Kasumi-1 (cell line): ENCODE data around the gene GLYATL1.
"Not testable (repeated sequence)": the region's sequence is repeated elsewhere in the genome, so short reads cannot be mapped to it uniquely, and the experiment has no call there.

ENCODE experiments used
- DNase-seq, 2 experiments: peaks; one replicate each; lab custom pipeline; 2025; lab: John Stamatoyannopoulos, UW

The GLYATL1 gene

DNA sequence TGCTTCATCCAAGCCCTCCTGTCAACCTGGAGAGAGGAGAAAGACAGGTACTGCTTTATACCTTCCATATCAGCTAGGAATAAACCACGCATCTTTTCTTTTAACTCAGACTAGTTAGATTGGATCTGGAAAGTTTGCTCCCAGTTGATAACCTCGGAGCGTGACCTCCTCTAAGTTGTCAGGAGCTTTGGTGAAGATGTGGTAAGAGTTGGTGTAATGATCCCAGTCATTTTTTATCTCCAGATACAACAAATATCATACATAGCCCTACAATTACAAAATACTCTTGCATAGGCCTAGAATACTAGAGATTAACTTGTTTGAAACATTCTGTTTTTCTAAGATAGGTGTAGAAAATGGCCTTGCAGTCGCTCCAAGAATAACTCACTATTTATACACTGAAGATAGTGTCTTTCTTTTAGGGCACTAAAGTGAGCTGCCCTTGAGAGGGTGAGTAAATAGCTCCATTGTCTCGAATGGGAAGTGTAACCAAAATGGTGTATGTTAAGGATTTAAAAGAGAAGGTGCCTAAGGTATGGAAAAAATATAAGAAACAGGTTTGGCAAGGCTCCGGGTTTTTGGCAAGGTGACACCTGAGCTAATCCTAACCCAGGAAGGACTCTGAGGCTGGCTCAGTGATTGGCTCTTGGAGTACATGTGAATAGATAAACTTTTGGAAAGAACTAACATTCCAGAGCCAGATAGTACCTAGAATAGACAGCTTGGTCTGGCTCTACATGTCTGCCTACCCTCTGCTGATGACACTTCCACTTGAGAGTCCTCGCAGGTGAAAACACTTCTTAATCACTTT, 59.4 kb downstream of the GLYATL1 start:
- no peak for DNase-seq

GRCh38 chr11:58999291-58999680, 60.0 kb downstream of the GLYATL1 start:
- no peak for DNase-seq

DNA sequence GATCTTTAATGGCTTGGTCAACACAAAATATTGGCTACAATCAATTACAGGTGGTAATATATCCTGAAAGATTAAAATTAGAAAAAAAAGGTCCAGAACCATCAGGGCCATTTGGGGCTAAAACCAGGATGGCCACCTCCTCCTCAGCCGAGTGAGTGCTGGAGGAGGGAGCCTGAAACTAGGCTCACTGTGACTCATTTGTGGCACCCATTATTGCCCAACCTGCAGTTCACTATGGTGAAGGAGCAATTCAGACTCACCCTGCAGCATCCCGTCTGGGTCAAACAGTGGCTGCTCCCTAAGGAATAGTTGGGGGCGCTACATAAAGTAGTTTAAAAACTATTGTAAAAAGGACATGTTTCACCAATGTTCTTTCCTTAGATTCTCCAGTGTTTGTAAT, 60.7 kb downstream of the GLYATL1 start:
- DNase-seq, result no peak

- not testable (repeated sequence) for DNase-seq
These were observed 62.7 kb downstream of the GLYATL1 start for GRCh38 chr11:59002006-59002405.
